HEK293T (cell line): Measurements from ENCODE around the gene CBX2.

Experiments
- CTCF ChIA-PET: fragments of 350-600 bp; formaldehyde crosslinking; extraction: SDS; loops from one replicate; lab custom pipeline; 2021; ENCODE audit warnings: antibody characterized with exemption, inconsistent platforms; lab: Yijun Ruan, JAX
- POLR2A ChIA-PET: fragments of 350-600 bp; formaldehyde crosslinking; extraction: SDS; loops from one replicate; lab custom pipeline; 2020; ENCODE audit warnings: antibody characterized with exemption, inconsistent platforms; lab: Yijun Ruan, JAX
- DNase-seq: peaks from one replicate; pipeline ENCODE4 v3.0.0; 2012; ENCODE audit warnings: mixed read lengths; ENCODE audit errors: extremely low spot score
- ARNT ChIP-seq: fragments of 450-650 bp; IDR thresholded peaks from 2 replicates; pipeline ENCODE4 v1.6.1; 2017; ENCODE audit warnings: mild to moderate bottlenecking
- BHLHE40 ChIP-seq: fragments of 450-650 bp; IDR thresholded peaks from 2 replicates; pipeline ENCODE4 v1.6.1; 2016; ENCODE audit warnings: mild to moderate bottlenecking, moderate library complexity, borderline replicate concordance
- CTBP1 ChIP-seq: fragments of 450-650 bp; IDR thresholded peaks from 2 replicates; pipeline ENCODE4 v1.6.1; 2016; ENCODE audit warnings: borderline replicate concordance
- ELF4 ChIP-seq: fragments of 450-650 bp; IDR thresholded peaks from 2 replicates; pipeline ENCODE4 v1.6.1; 2017; ENCODE audit warnings: antibody characterized with exemption
- FOXA1 ChIP-seq: fragments of 450-650 bp; IDR thresholded peaks from 2 replicates; pipeline ENCODE4 v1.6.1; 2016; ENCODE audit warnings: mild to moderate bottlenecking
- FOXK2 ChIP-seq: fragments of 450-650 bp; IDR thresholded peaks from 2 replicates; pipeline ENCODE4 v1.6.1; 2016; ENCODE audit warnings: mild to moderate bottlenecking
- FOXM1 ChIP-seq: fragments of 450-650 bp; IDR thresholded peaks from 2 replicates; pipeline ENCODE4 v1.6.1; 2017; ENCODE audit warnings: mild to moderate bottlenecking, borderline replicate concordance
- HDGF ChIP-seq: fragments of 450-650 bp; IDR thresholded peaks from 2 replicates; pipeline ENCODE4 v1.6.1; 2017; ENCODE audit warnings: antibody characterized with exemption, borderline replicate concordance
- L3MBTL2 ChIP-seq: fragments of 450-650 bp; conservative IDR thresholded peaks from 2 replicates; pipeline ENCODE4 v1.6.1; 2016; ENCODE audit warnings: mild to moderate bottlenecking
- LEF1 ChIP-seq: fragments of 450-650 bp; IDR thresholded peaks from 2 replicates; pipeline ENCODE4 v1.6.1; 2017; ENCODE audit warnings: mild to moderate bottlenecking, borderline replicate concordance
- NFRKB ChIP-seq: fragments of 450-650 bp; IDR thresholded peaks from 2 replicates; pipeline ENCODE4 v1.6.1; 2016; ENCODE audit warnings: mild to moderate bottlenecking, moderate library complexity
- SP1 ChIP-seq: fragments of 450-650 bp; IDR thresholded peaks from 2 replicates; pipeline ENCODE4 v1.6.1; 2017
- SUZ12 ChIP-seq: fragments of 450-650 bp; IDR thresholded peaks from 2 replicates; pipeline ENCODE4 v1.6.1; 2016; ENCODE audit warnings: mild to moderate bottlenecking
- TARDBP ChIP-seq: fragments of 450-650 bp; IDR thresholded peaks from 2 replicates; pipeline ENCODE4 v1.6.1; 2016
- ZNF384 ChIP-seq: fragments of 450-650 bp; IDR thresholded peaks from 2 replicates; pipeline ENCODE4 v1.6.1; 2016
- TF ChIP-seq, protein P1 (sequence below): fragments of 450-650 bp; IDR thresholded peaks from 2 replicates; pipeline ENCODE4 v1.6.1; 2016

Gene CBX2

DNA sequence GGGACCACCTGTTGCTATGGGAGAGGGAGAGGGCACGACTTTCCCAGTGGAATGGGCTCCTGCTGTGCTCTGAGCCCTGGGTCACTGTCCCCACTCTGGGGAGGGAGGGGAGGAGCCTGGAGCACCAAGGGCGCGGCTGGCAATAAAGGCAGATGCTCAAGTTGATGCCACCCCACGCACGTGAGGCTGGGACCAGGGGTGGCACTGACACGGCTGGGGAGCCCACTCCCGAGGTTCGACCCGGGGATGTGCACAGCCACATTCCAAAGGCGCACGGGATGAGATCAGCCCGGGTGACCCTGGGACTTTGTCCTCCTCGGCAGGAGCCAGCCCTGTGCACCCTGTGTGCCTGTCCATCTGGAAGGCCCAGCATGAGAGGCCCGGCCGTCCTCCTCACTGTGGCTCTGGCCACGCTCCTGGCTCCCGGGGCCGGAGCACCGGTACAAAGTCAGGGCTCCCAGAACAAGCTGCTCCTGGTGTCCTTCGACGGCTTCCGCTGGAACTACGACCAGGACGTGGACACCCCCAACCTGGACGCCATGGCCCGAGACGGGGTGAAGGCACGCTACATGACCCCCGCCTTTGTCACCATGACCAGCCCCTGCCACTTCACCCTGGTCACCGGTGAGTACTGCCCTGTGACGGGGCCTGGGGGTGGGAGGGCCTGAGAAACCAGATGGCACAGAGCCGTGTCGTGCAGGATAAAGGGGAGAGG lies 47.0 kb upstream of the CBX2 start, which contains the start of gene ENPP7:
TSS of gene ENPP7 (plus strand) at position 175 of the 715 bp plus-strand sequence. CDS start at position 372, 197 bp downstream.
- TF ChIP-seq FOXK2, result no peak
- no peak for TF ChIP-seq ARNT
- TF ChIP-seq ELF4, result no peak
- no peak for TF ChIP-seq ZNF384
- no peak for TF ChIP-seq FOXM1
- no peak for TF ChIP-seq CTBP1
- no peak for TF ChIP-seq TARDBP
- no peak for TF ChIP-seq SUZ12
- TF ChIP-seq NFRKB, result no peak
- TF ChIP-seq, protein P1, sequence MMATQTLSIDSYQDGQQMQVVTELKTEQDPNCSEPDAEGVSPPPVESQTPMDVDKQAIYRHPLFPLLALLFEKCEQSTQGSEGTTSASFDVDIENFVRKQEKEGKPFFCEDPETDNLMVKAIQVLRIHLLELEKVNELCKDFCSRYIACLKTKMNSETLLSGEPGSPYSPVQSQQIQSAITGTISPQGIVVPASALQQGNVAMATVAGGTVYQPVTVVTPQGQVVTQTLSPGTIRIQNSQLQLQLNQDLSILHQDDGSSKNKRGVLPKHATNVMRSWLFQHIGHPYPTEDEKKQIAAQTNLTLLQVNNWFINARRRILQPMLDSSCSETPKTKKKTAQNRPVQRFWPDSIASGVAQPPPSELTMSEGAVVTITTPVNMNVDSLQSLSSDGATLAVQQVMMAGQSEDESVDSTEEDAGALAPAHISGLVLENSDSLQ, result no peak
- TF ChIP-seq HDGF, result no peak
- no peak for TF ChIP-seq LEF1
- no peak for TF ChIP-seq SP1
- TF ChIP-seq BHLHE40, result no peak
- no peak for TF ChIP-seq L3MBTL2
- POLR2A ChIA-PET, result no interaction called here
- no peak for DNase-seq
- CTCF ChIA-PET, result no interaction called here

DNA sequence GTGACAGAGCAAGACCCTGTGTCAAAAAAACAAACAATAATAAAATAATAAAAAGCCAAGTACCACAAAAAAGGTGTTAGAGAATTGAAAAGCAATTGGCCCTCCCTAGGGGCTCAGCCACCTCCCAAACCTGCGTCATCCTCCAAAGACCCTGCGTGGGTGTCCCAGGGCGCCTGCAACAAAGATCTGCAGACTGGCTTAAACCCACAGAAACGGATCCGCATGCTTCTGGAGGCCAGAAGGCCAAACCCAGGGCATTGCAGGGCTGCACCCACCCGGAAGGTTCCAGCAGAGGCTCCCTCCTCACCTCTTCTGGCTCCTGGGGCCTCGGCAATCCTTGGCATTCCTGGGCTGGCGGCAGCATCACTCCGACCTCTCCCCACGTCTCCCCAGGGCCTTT lies 45.7 kb upstream of the CBX2 start:
- ChIA-PET POLR2A (no interaction called here), CTCF (interaction anchor here (0.8 kb wide), 1 partner anchor 14 kb away, joined by 4 read pairs; no protein-coding TSS in a partner anchor)
- no peak for DNase-seq
- TF ChIP-seq TARDBP, result no peak
- no peak for TF ChIP-seq FOXM1
- no peak for TF ChIP-seq HDGF
- TF ChIP-seq FOXK2, result no peak
- TF ChIP-seq SP1, result no peak
- no peak for TF ChIP-seq SUZ12
- TF ChIP-seq, protein P1, result no peak
- TF ChIP-seq ELF4, result no peak
- TF ChIP-seq CTBP1, result no peak
- no peak for TF ChIP-seq FOXA1
- TF ChIP-seq L3MBTL2, result no peak
- TF ChIP-seq BHLHE40, result no peak
- no peak for TF ChIP-seq LEF1
- TF ChIP-seq ARNT, result no peak
- no peak for TF ChIP-seq ZNF384

DNA sequence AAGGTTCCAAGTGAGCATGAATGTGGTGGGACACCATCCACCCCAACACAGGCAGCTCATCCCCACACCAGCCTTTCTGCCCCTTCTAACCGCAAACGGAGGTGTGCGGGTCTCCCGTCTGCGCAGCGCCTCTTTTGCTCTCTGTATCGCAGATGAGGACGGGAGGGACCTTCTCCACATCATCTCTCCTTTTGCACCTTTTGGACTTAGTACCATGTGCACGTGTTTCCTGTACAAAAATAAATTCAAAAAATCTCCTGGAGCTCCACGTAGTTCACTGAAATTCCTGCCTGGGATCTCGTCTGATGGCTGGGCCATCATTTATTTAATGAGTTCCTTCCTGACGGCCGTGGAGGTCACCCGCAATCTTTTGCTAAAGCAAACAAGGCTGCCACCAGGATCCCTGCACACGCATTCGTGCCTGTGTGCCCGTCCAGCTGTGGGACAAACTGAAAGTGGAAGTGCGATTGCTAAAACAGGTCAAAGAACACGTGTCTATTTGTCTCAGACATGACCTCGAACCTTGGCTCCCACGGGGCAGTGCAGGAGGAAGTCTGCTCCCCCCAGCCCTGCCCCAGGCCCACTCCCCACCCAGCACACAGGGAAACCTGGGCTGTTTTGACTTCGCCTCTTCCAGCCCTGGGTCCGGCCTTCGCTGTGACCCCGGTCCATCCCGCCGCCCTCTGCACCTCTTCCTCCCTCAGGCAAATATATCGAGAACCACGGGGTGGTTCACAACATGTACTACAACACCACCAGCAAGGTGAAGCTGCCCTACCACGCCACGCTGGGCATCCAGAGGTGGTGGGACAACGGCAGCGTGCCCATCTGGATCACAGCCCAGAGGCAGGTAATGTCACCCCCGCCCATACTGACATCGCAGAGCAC lies 44.9 kb upstream of the CBX2 start:
- no peak for DNase-seq
- CTCF ChIA-PET, result interaction anchor here (1.1 kb wide), 1 partner anchor 9 kb away, joined by 3 read pairs; no protein-coding TSS in a partner anchor
- POLR2A ChIA-PET, result no interaction called here
- TF ChIP-seq LEF1, result no peak
- TF ChIP-seq L3MBTL2, result no peak
- TF ChIP-seq ELF4, result no peak
- no peak for TF ChIP-seq SUZ12
- no peak for TF ChIP-seq SP1
- TF ChIP-seq CTBP1, result no peak
- TF ChIP-seq ZNF384, result no peak
- no peak for TF ChIP-seq TARDBP
- TF ChIP-seq BHLHE40, result no peak
- TF ChIP-seq, protein P1, result no peak
- TF ChIP-seq NFRKB, result no peak
- no peak for TF ChIP-seq FOXM1
- no peak for TF ChIP-seq FOXK2
- no peak for TF ChIP-seq ARNT
- TF ChIP-seq FOXA1, result no peak
- no peak for TF ChIP-seq HDGF

DNA sequence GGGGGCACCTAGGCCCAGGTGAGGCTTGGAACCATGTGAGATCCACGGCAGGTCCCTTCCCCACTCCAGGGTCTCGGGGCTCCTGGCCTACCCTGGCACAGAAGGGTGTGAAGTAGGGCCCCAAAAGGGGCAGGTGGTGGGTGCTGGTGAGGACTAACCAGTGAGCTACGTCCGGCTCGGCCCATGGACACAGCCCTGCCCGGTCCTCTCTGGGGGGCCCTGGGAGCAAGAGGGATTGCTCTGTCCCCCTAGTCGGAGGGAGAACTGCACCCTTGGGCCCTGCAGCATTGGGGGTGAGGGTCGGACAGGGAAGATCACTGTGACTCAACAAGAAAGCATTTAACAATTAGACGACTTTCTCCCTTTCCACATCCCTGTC lies 44.3 kb upstream of the CBX2 start:
- TF ChIP-seq BHLHE40 (no peak), SUZ12 (no peak), FOXK2 (no peak), FOXA1 (no peak), ELF4 (no peak)
- TF ChIP-seq, protein P1, result no peak
- CTCF ChIA-PET, result interaction anchor here (1.1 kb wide), 1 partner anchor 8 kb away, joined by 3 read pairs; no protein-coding TSS in a partner anchor
- DNase-seq, result no peak
- POLR2A ChIA-PET, result no interaction called here

DNA sequence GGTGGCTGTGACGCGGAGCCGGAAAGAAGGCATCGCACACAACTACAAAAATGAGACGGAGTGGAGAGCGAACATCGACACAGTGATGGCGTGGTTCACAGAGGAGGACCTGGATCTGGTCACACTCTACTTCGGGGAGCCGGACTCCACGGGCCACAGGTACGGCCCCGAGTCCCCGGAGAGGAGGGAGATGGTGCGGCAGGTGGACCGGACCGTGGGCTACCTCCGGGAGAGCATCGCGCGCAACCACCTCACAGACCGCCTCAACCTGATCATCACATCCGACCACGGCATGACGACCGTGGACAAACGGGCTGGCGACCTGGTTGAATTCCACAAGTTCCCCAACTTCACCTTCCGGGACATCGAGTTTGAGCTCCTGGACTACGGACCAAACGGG lies 42.9 kb upstream of the CBX2 start:
- CTCF ChIA-PET, result no interaction called here
- POLR2A ChIA-PET, result no interaction called here
- DNase-seq, result no peak

More for the DNA sequence above, 42.9 kb upstream of the CBX2 start:
- TF ChIP-seq SUZ12, result no peak
- no peak for TF ChIP-seq CTBP1
- TF ChIP-seq TARDBP, result no peak
- no peak for TF ChIP-seq FOXK2
- no peak for TF ChIP-seq FOXM1
- TF ChIP-seq NFRKB, result no peak
- no peak for TF ChIP-seq ARNT
- TF ChIP-seq FOXA1, result no peak
- no peak for TF ChIP-seq LEF1
- no peak for TF ChIP-seq BHLHE40
- no peak for TF ChIP-seq HDGF
- TF ChIP-seq ZNF384, result no peak
- TF ChIP-seq SP1, result no peak
- TF ChIP-seq, protein P1, result no peak
- no peak for TF ChIP-seq ELF4
- TF ChIP-seq L3MBTL2, result no peak
